CD4-positive, alpha-beta T cell treated with Interleukin-17A for 4 hours (primary cell): ENCODE data around the gene CRPPA.
A peak's percentile ranks its signal among the peaks of the same experiment; 100 is the strongest.
"Not testable (repeated sequence)": the region's sequence is repeated elsewhere in the genome, so short reads cannot be mapped to it uniquely, and the experiment has no call there.

Source experiments
- DNase-seq: peaks from one replicate; pipeline ENCODE4 v3.0.0-alpha.2; 2020; ENCODE audit warnings: mixed read lengths

The CRPPA gene

GRCh38 chr7:16421333-16422102 is at the start of gene CRPPA:
Gene CRPPA, minus strand, starts transcription at chr7:16421538. Its CDS starts 216 bp downstream, at chr7:16421322.
- DNase-seq = peak; percentile 44

GRCh38 chr7:16465469-16466361 is 44.4 kb upstream of the CRPPA start, which contains the start of gene SOSTDC1:
Gene SOSTDC1, minus strand, starts transcription at chr7:16465738. Its CDS starts 70 bp downstream, at chr7:16465668.
- no peak for DNase-seq

GRCh38 chr7:16463949-16464715 is 42.8 kb upstream of the CRPPA start:
- DNase-seq = no peak

GRCh38 chr7:16463520-16463919 is 42.2 kb upstream of the CRPPA start:
- DNase-seq = no peak

- DNase-seq = no peak
These were observed 41.1 kb upstream of the CRPPA start for GRCh38 chr7:16462431-16462889.

- no peak for DNase-seq
These were observed 39.6 kb upstream of the CRPPA start for GRCh38 chr7:16460789-16461493.

- not testable (repeated sequence) for DNase-seq
These were observed 35.0 kb upstream of the CRPPA start for GRCh38 chr7:16456303-16456702.

- no peak for DNase-seq
These were observed 34.3 kb upstream of the CRPPA start for GRCh38 chr7:16455591-16455990.

- DNase-seq = no peak
These were observed 29.0 kb upstream of the CRPPA start for GRCh38 chr7:16450366-16450765.

GRCh38 chr7:16447876-16448275 is 26.5 kb upstream of the CRPPA start:
- no peak for DNase-seq

GRCh38 chr7:16446508-16446907 is 25.2 kb upstream of the CRPPA start:
- no peak for DNase-seq

- not testable (repeated sequence) for DNase-seq
These were observed 22.5 kb upstream of the CRPPA start for GRCh38 chr7:16443871-16444270.

- no peak for DNase-seq
These were observed 17.6 kb upstream of the CRPPA start for GRCh38 chr7:16438988-16439387.

GRCh38 chr7:16436306-16436705 is 15.0 kb upstream of the CRPPA start:
- DNase-seq = no peak

- no peak for DNase-seq
These were observed 12.3 kb upstream of the CRPPA start for GRCh38 chr7:16433568-16434122.

- no peak for DNase-seq
These were observed 11.0 kb upstream of the CRPPA start for GRCh38 chr7:16432425-16432731.

GRCh38 chr7:16431646-16432424 is 10.5 kb upstream of the CRPPA start:
- peak; percentile 29 for DNase-seq

- no peak for DNase-seq
These were observed 8.8 kb upstream of the CRPPA start for GRCh38 chr7:16430133-16430532.

- no peak for DNase-seq
These were observed 7.3 kb upstream of the CRPPA start for GRCh38 chr7:16428672-16429071.

- no peak for DNase-seq
These were observed 6.8 kb upstream of the CRPPA start for GRCh38 chr7:16428182-16428581.

GRCh38 chr7:16423761-16424160 is 2.4 kb upstream of the CRPPA start:
- DNase-seq = no peak
